B cell (primary cell): ENCODE measurements around the gene CYFIP1. TPM values are rescaled to one million over a fixed set of nuclear protein-coding genes. Genes with fewer than 3 reads are reported as not detected.

Experiments used
- ATAC-seq: fragments of 200-7000 bp; cut with Tn5 transposase; one replicate; pipeline ENCODE4 v1.10.0; 2021; ENCODE audit warnings: low read depth, mild to moderate bottlenecking, moderate number of reproducible peaks, moderate library complexity
- CTCF ChIA-PET: fragments of 350-600 bp; sonication (Branson Sonifier 250); formaldehyde crosslinking; loops from one replicate; lab custom pipeline; 2021; ENCODE audit warnings: antibody characterized with exemption, inconsistent platforms; lab: Charles Lee
- POLR2A ChIA-PET: fragments of 350-600 bp; sonication (Branson Sonifier 250); formaldehyde crosslinking; loops from one replicate; lab custom pipeline; 2021; ENCODE audit warnings: antibody characterized with exemption; lab: Charles Lee
- DNase-seq: peaks from one replicate; pipeline ENCODE4 v3.0.0; 2013
- H2AFZ ChIP-seq: 2 replicates; pipeline ENCODE4 v1.6.1; 2012; ENCODE audit warnings: mild to moderate bottlenecking, low read depth, low read length; ENCODE audit not compliant: insufficient read depth, poor library complexity, severe bottlenecking
- H3K27ac ChIP-seq, 2 donors: 1 replicate in 1 of 2; 2 replicates in 1 of 2; pipeline ENCODE4 v1.5.1; 2012 to 2013; ENCODE audit warnings: low read length in 2 of 2, mild to moderate bottlenecking in 2 of 2, moderate library complexity in 1 of 2
- H3K27me3 ChIP-seq, 4 experiments: fragments of 200-600 bp in 1 of 4; sonication (generic) in 1 of 4; replicated peaks in 1 of 4; 1 replicate in 2 of 4; 2 replicates in 2 of 4; pipeline versions ENCODE4 v1.6.1 to v1.7.0; 2013 to 2016; ENCODE audit warnings: low read length in 3 of 4, mild to moderate bottlenecking in 2 of 4, mixed read lengths in 1 of 4, moderate library complexity in 1 of 4; ENCODE audit not compliant: insufficient read depth in 4 of 4, control insufficient read depth in 3 of 4; ENCODE audit errors: control extremely low read depth in 1 of 4
- H3K36me3 ChIP-seq, 2 experiments: replicated peaks in 1 of 2; 1 replicate in 1 of 2; 2 replicates in 1 of 2; pipeline versions ENCODE4 v1.6.1 to v1.7.1; 2013; ENCODE audit warnings: low read length in 1 of 2; ENCODE audit not compliant: insufficient read depth in 2 of 2, control insufficient read depth in 1 of 2; ENCODE audit errors: control extremely low read depth in 1 of 2, extremely low read depth in 1 of 2
- H3K4me1 ChIP-seq, 2 donors: fragments of 200-600 bp in 1 of 2; sonication (generic) in 1 of 2; 1 replicate in 1 of 2; 2 replicates in 1 of 2; pipeline versions ENCODE4 v1.5.1 to v1.6.1; 2013 to 2017; ENCODE audit warnings: low read length in 2 of 2; ENCODE audit not compliant: control insufficient read depth in 2 of 2, insufficient read depth in 2 of 2
- H3K4me2 ChIP-seq: replicated peaks from 2 replicates; pipeline ENCODE3; 2012; ENCODE audit warnings: mild to moderate bottlenecking, low read depth, low read length; ENCODE audit not compliant: poor library complexity, severe bottlenecking
- H3K4me3 ChIP-seq, 5 experiments: fragments of 200-600 bp in 1 of 5; sonication (generic) in 1 of 5; 1 replicate in 3 of 5; 2 replicates in 2 of 5; pipeline versions ENCODE4 v1.5.1 to v1.7.0; 2011 to 2016; ENCODE audit warnings: low read length in 4 of 5, mild to moderate bottlenecking in 4 of 5, low read depth in 2 of 5, control low read depth in 1 of 5, moderate library complexity in 1 of 5; ENCODE audit not compliant: insufficient read depth in 1 of 5; ENCODE audit errors: control extremely low read depth in 1 of 5, extremely low read depth in 1 of 5
- H3K79me2 ChIP-seq: fragments of 200-600 bp; sonication (generic); one replicate; pipeline ENCODE4 v1.6.0; 2016; ENCODE audit warnings: low read length; ENCODE audit not compliant: control insufficient read depth, insufficient read depth
- H3K9ac ChIP-seq: fragments of 200-600 bp; sonication (generic); 2 replicates; pipeline ENCODE4 v1.6.1; 2017; ENCODE audit warnings: mild to moderate bottlenecking, low read length, moderate library complexity
- H3K9me3 ChIP-seq, 3 donors: one replicate each; pipeline versions ENCODE4 v1.6.1 to v1.7.1; 2013; ENCODE audit warnings: low read length in 2 of 3; ENCODE audit not compliant: control insufficient read depth in 2 of 3, insufficient read depth in 1 of 3; ENCODE audit errors: control extremely low read depth in 1 of 3
- H4K20me1 ChIP-seq: 2 replicates; pipeline ENCODE4 v1.6.0; 2012; ENCODE audit warnings: mild to moderate bottlenecking, low read length; ENCODE audit not compliant: insufficient read depth, control insufficient read depth, poor library complexity, severe bottlenecking
- H3K27ac Mint-ChIP-seq: one replicate; pipeline ENCODE4 v1.8.0; 2021; ENCODE audit warnings: mixed read lengths
- H3K27me3 Mint-ChIP-seq: one replicate; pipeline ENCODE4 v1.8.0; 2021; ENCODE audit warnings: mixed read lengths
- H3K4me1 Mint-ChIP-seq: one replicate; pipeline ENCODE4 v1.8.0; 2021; ENCODE audit warnings: mixed read lengths
- H3K4me3 Mint-ChIP-seq: one replicate; pipeline ENCODE4 v1.8.0; 2021; ENCODE audit warnings: mixed read lengths
- H3K9me3 Mint-ChIP-seq: one replicate; pipeline ENCODE4 v1.8.0; 2022; ENCODE audit warnings: mixed read lengths; ENCODE audit not compliant: insufficient read depth
- CTCF ChIP-seq: fragments of 200-600 bp; IDR thresholded peaks from one replicate; pipeline ENCODE4 v1.8.0; 2022; ENCODE audit warnings: antibody characterized with exemption, mild to moderate bottlenecking
- EZH2 ChIP-seq: IDR thresholded peaks from 2 replicates; pipeline ENCODE4 v1.6.1; 2012; ENCODE audit warnings: borderline replicate concordance, low read depth, mild to moderate bottlenecking, moderate library complexity, low read length; ENCODE audit not compliant: insufficient read depth, poor library complexity, severe bottlenecking
- WGBS: methylation state at CpG from one replicate; pipeline ENCODE4 v1.1.5; 2013; ENCODE audit warnings: missing lambda C conversion rate; ENCODE audit not compliant: insufficient coverage; 5-methylcytosine and 5-hydroxymethylcytosine counted together
- intact Hi-C: fragments of 100-400 bp; cut with micrococcal nuclease; formaldehyde crosslinking; loops from one replicate; pipeline ENCODE4 v1.10.0; 2022
- polyA plus RNA-seq: library from polyadenylated mRNA; depleted of rRNA; stranded (reverse); fragments of >200 nt; gene quantifications from 2 replicates; pipeline ENCODE4 v1.2.3, GENCODE V29; 2012
- total RNA-seq, 2 donors: library from RNA; stranded (reverse); fragments of 120-200 nt in 1 of 2; gene quantifications; 1 replicate in 1 of 2; 2 replicates in 1 of 2; pipeline versions ENCODE4 v1.2.3 to v1.2.4, GENCODE V29; 2013 to 2022

Gene CYFIP1
- total and polyA plus RNA-seq, 2 donors (not counting 1 experiment from before 2014, with no cell fraction given), result 6.2 to 13.5 TPM

GRCh38 chr15:22942306-22942855 lies 37.8 kb downstream of the CYFIP1 start:
- Mint-ChIP-seq H3K27me3 (no peaks in the 10 kb centered on the region), H3K9me3 (no peaks in the 10 kb centered on the region), H3K4me1 (peaks cover 14% of the 10 kb centered on the region), H3K4me3 (no peak overlapping the region), H3K27ac (no peak overlapping the region)
- Histone ChIP-seq H3K4me3 (no peak overlapping the region), H3K36me3 (no peaks in the 10 kb centered on the region), H4K20me1 (no peaks in the 10 kb centered on the region), H3K9me3 (no peaks in the 10 kb centered on the region), H3K9ac (no peak overlapping the region), H3K4me2 (no peak overlapping the region), H3K79me2 (no peaks in the 10 kb centered on the region), H2AFZ (no peak overlapping the region), H3K4me1 (peaks cover under 1 to 15% of the 10 kb centered on the region in 2 donors), H3K27ac (no peak overlapping the region), H3K27me3 (no peaks in the 10 kb centered on the region)
- ATAC-seq, result no peak
- ChIA-PET CTCF (no interaction called here), POLR2A (no interaction called here)
- no peak for DNase-seq
- TF ChIP-seq CTCF (no peak), EZH2 (no peak)
- WGBS, result 97% methylated on average over 24 of the region's 24 CpGs
- intact Hi-C loops, result no loop called here

GRCh38 chr15:22941179-22941578 lies 39.0 kb downstream of the CYFIP1 start:
- POLR2A ChIA-PET, result no interaction called here
- H3K4me1 Mint-ChIP-seq, result peaks cover 26% of the 10 kb centered on the region
- Histone ChIP-seq H3K9ac (no peak overlapping the region), H2AFZ (no peak overlapping the region), H4K20me1 (no peaks in the 10 kb centered on the region), H3K9me3 (no peaks in the 10 kb centered on the region), H3K27ac (no peak overlapping the region), H3K4me1 (peaks cover 12 to 27% of the 10 kb centered on the region in 2 donors), H3K27me3 (no peaks in the 10 kb centered on the region), H3K79me2 (no peaks in the 10 kb centered on the region), H3K4me3 (no peak overlapping the region), H3K36me3 (no peaks in the 10 kb centered on the region), H3K4me2 (no peak overlapping the region)
- no peak overlapping the region for H3K27ac Mint-ChIP-seq
- 88% methylated on average over 2 of the region's 4 CpGs for WGBS
- no peak overlapping the region for H3K4me3 Mint-ChIP-seq
- CTCF ChIA-PET, result no interaction called here
- H3K9me3 Mint-ChIP-seq, result no peaks in the 10 kb centered on the region
- no peak for TF ChIP-seq EZH2
- TF ChIP-seq CTCF, result no peak
- intact Hi-C loops, result no loop called here
- H3K27me3 Mint-ChIP-seq, result no peaks in the 10 kb centered on the region
- DNase-seq (no peak), ATAC-seq (no peak)
